ENCODE results near the gene OR52I1.

DNA sequence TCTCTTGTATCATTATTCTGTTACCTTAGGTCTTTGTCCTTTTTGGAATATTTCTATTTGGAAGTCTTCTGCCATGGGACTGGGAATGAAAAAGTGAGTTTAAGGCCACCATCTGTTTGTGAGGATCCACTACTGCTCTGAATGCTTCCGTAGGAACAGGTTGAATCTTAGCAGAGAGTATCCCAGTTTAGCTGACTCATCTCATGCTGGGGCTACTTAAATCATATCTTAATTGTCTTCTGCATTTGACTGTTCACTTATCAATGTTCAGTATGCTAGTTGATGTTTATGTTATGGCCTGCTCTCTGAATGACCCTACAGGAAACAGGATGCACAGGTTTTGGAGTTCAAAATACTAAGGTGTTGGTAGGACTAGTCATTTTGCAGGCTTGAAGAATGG is 13.7 kb upstream of the OR52I1 start:
- TF ChIP-seq, protein P1, sequence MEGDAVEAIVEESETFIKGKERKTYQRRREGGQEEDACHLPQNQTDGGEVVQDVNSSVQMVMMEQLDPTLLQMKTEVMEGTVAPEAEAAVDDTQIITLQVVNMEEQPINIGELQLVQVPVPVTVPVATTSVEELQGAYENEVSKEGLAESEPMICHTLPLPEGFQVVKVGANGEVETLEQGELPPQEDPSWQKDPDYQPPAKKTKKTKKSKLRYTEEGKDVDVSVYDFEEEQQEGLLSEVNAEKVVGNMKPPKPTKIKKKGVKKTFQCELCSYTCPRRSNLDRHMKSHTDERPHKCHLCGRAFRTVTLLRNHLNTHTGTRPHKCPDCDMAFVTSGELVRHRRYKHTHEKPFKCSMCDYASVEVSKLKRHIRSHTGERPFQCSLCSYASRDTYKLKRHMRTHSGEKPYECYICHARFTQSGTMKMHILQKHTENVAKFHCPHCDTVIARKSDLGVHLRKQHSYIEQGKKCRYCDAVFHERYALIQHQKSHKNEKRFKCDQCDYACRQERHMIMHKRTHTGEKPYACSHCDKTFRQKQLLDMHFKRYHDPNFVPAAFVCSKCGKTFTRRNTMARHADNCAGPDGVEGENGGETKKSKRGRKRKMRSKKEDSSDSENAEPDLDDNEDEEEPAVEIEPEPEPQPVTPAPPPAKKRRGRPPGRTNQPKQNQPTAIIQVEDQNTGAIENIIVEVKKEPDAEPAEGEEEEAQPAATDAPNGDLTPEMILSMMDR (IDR thresholded peaks at IDR 0.05; ENCODE audit: insufficient read depth, low read length, poor library complexity, severe bottlenecking) = no peak
- no peak for TF ChIP-seq EZH2phosphoT487 (conservative IDR thresholded peaks at IDR 0.05; ENCODE audit: low read length)
